ENCODE results near the gene SMS.

DNA sequence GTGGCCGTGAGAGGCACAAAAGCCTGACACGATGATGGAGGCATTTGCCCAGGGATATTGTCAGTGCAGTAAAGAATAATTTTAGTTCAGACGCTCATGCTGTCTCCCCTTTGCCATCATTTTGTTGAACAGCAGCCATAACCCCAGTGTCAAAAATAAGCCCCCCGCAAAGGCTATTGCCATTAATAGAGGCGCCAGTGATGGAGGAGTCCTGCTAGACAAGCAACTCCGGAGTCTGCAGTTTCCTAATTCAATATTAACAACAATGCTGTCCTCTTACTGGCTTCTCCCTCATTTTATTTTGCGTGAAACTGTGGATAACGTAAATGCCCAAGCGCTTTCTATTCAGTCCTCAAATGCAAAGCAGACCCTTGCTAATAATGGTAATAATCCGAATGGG is 603 bp upstream of the SMS start:
- TF ChIP-seq REST (IDR thresholded peaks at IDR 0.05; ENCODE audit: insufficient read depth in 1 of 2, low read depth in 2 of 2, low read length in 2 of 2) (no peak), POLR2AphosphoS5 (IDR thresholded peaks at IDR 0.05; ENCODE audit: low read depth, low read length) (no peak), FOXP2 (optimal IDR thresholded peaks at IDR 0.05; ENCODE audit: borderline replicate concordance, extremely low read depth, extremely low read length, insufficient read depth) (no peak), SIN3A (IDR thresholded peaks at IDR 0.05; ENCODE audit: borderline replicate concordance, insufficient read depth, low read length) (no peak)
